Parathyroid adenoma (tissue), 2 donors: ENCODE measurements around the gene ARHGEF33.

Experiments used
- H2AFZ ChIP-seq: fragments of 300-600 bp; sonication (generic); one replicate; pipeline ENCODE4 v1.7.0; 2017; ENCODE audit warnings: antibody characterized with exemption, mild to moderate bottlenecking
- H3K27ac ChIP-seq: fragments of 300-600 bp; sonication (generic); one replicate; pipeline ENCODE4 v1.7.0; 2017
- H3K27me3 ChIP-seq: fragments of 300-600 bp; sonication (generic); one replicate; pipeline ENCODE4 v1.7.0; 2017; ENCODE audit warnings: low read length; ENCODE audit not compliant: control insufficient read depth, insufficient read depth
- H3K36me3 ChIP-seq: fragments of 300-600 bp; sonication (generic); one replicate; pipeline ENCODE4 v1.7.0; 2017; ENCODE audit warnings: low read length; ENCODE audit not compliant: control insufficient read depth, insufficient read depth
- H3K4me1 ChIP-seq: fragments of 300-600 bp; sonication (generic); one replicate; pipeline ENCODE4 v1.7.0; 2017; ENCODE audit warnings: control low read depth
- H3K4me2 ChIP-seq: fragments of 300-600 bp; sonication (generic); one replicate; pipeline ENCODE4 v1.7.0; 2017; ENCODE audit warnings: low read length
- H3K4me3 ChIP-seq: fragments of 300-600 bp; sonication (generic); one replicate; pipeline ENCODE4 v1.7.0; 2017; ENCODE audit warnings: low read depth, low read length
- H3K79me2 ChIP-seq: fragments of 300-600 bp; sonication (generic); one replicate; pipeline ENCODE4 v1.7.0; 2017; ENCODE audit warnings: control low read depth
- H3K9ac ChIP-seq: fragments of 300-600 bp; sonication (generic); one replicate; pipeline ENCODE4 v1.7.0; 2017; ENCODE audit warnings: mild to moderate bottlenecking
- H3K9me3 ChIP-seq: fragments of 300-600 bp; sonication (generic); one replicate; pipeline ENCODE4 v1.7.0; 2017; ENCODE audit warnings: low read length; ENCODE audit not compliant: control insufficient read depth
- TF ChIP-seq, protein P1 (sequence below): fragments of 300-600 bp; sonication (generic); IDR thresholded peaks from one replicate; pipeline ENCODE4 v1.7.0; 2017; ENCODE audit warnings: antibody characterized with exemption, mild to moderate bottlenecking
- donor health status: primary hyperparathyroidism.

ARHGEF33 gene

GRCh38 chr2:39000552-39000951 is 110.9 kb downstream of the ARHGEF33 start:
- TF ChIP-seq, protein P1, sequence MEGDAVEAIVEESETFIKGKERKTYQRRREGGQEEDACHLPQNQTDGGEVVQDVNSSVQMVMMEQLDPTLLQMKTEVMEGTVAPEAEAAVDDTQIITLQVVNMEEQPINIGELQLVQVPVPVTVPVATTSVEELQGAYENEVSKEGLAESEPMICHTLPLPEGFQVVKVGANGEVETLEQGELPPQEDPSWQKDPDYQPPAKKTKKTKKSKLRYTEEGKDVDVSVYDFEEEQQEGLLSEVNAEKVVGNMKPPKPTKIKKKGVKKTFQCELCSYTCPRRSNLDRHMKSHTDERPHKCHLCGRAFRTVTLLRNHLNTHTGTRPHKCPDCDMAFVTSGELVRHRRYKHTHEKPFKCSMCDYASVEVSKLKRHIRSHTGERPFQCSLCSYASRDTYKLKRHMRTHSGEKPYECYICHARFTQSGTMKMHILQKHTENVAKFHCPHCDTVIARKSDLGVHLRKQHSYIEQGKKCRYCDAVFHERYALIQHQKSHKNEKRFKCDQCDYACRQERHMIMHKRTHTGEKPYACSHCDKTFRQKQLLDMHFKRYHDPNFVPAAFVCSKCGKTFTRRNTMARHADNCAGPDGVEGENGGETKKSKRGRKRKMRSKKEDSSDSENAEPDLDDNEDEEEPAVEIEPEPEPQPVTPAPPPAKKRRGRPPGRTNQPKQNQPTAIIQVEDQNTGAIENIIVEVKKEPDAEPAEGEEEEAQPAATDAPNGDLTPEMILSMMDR, result no peak
- H3K9ac ChIP-seq, result no peak overlapping the region
- no peaks in the 10 kb centered on the region for H3K79me2 ChIP-seq
- H3K4me2 ChIP-seq, result no peak overlapping the region
- H3K27ac ChIP-seq, result no peak overlapping the region
- H3K36me3 ChIP-seq, result peaks cover 3% of the 10 kb centered on the region
- H3K9me3 ChIP-seq, result no peaks in the 10 kb centered on the region
- no peaks in the 10 kb centered on the region for H3K27me3 ChIP-seq
- no peak overlapping the region for H3K4me3 ChIP-seq
- H2AFZ ChIP-seq, result no peak overlapping the region
- H3K4me1 ChIP-seq, result no peaks in the 10 kb centered on the region

DNA sequence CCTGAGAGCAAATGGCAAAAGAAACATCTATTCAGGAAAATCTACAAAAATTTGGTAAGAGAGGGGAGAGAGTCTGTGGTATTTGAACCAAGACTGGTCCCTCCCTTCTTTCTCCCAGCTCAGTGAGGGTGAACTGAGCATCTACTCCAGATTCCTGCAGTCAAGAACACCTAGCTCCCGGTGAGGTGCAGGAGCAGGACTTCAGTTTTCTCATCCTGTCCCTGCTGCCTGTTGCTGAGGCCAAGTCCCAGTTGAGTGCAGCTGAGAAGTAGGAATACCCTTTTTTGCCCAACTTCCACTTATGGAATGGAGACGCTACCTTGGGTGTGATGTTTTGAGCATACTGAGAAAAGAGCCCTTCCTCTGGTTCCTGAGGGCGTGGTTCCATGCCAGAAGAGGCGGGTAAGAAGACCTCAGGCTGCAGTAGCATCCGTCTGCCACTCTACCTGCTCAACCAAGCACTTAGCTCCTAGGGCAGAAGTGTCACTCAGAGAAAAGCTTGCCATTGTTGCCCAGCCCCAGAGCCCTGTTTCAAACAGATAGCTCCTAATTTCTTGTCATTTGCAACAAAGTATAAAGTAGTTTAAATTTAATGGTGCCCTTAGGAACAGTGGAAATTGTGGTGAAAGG is 118.3 kb downstream of the ARHGEF33 start:
- no peak overlapping the region for H3K27ac ChIP-seq
- no peaks in the 10 kb centered on the region for H3K4me1 ChIP-seq
- H3K4me3 ChIP-seq, result no peak overlapping the region
- no peak overlapping the region for H3K9ac ChIP-seq
- H2AFZ ChIP-seq, result no peak overlapping the region
- no peak overlapping the region for H3K4me2 ChIP-seq
- no peaks in the 10 kb centered on the region for H3K27me3 ChIP-seq
- no peaks in the 10 kb centered on the region for H3K36me3 ChIP-seq
- H3K79me2 ChIP-seq, result no peaks in the 10 kb centered on the region
- TF ChIP-seq, protein P1, result no peak
- H3K9me3 ChIP-seq, result no peaks in the 10 kb centered on the region

GRCh38 chr2:39008665-39009064 is 119.0 kb downstream of the ARHGEF33 start:
- no peaks in the 10 kb centered on the region for H3K27me3 ChIP-seq
- no peaks in the 10 kb centered on the region for H3K36me3 ChIP-seq
- no peaks in the 10 kb centered on the region for H3K4me1 ChIP-seq

DNA sequence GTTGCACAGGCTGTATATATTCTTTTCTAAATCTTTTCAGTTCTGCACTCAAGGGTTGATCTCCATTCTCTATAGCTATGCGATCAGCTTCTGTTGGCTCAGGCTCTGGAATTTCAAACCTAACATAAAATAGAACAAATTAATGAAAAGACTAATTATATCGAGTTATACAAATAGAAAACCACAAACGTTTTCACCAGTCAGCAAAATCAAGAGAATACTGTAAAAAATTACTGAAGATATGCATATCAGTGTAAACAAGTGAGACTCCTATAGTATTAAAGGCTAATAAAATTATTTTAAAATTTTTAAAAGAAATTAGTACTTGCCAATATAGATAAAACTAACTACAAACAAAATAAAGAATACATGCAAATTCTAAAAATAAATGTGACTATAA is 124.2 kb downstream of the ARHGEF33 start:
- no peaks in the 10 kb centered on the region for H3K79me2 ChIP-seq
- H3K9ac ChIP-seq, result no peak overlapping the region
- H3K4me3 ChIP-seq, result no peak overlapping the region
- no peaks in the 10 kb centered on the region for H3K9me3 ChIP-seq
- TF ChIP-seq, protein P1, result no peak
- no peaks in the 10 kb centered on the region for H3K36me3 ChIP-seq
- H3K27ac ChIP-seq, result no peak overlapping the region
- no peak overlapping the region for H3K4me2 ChIP-seq
- H2AFZ ChIP-seq, result no peak overlapping the region
- no peaks in the 10 kb centered on the region for H3K27me3 ChIP-seq
- no peaks in the 10 kb centered on the region for H3K4me1 ChIP-seq

More at GRCh38 chr2:39008665-39009064, 119.0 kb downstream of the ARHGEF33 start:
- Histone ChIP-seq H3K9ac (no peak overlapping the region), H3K4me3 (no peak overlapping the region), H3K79me2 (no peaks in the 10 kb centered on the region), H2AFZ (no peak overlapping the region), H3K9me3 (no peaks in the 10 kb centered on the region), H3K4me2 (no peak overlapping the region), H3K27ac (no peak overlapping the region)
- TF ChIP-seq, protein P1, result no peak

- peaks cover 2% of the 10 kb centered on the region for H3K79me2 ChIP-seq
- no peaks in the 10 kb centered on the region for H3K36me3 ChIP-seq
- no peaks in the 10 kb centered on the region for H3K4me1 ChIP-seq
- H2AFZ ChIP-seq, result no peak overlapping the region
- no peak overlapping the region for H3K4me2 ChIP-seq
- H3K27ac ChIP-seq, result no peak overlapping the region
- H3K27me3 ChIP-seq, result no peaks in the 10 kb centered on the region
- no peak overlapping the region for H3K9ac ChIP-seq
- no peak overlapping the region for H3K4me3 ChIP-seq
- H3K9me3 ChIP-seq, result no peaks in the 10 kb centered on the region
- TF ChIP-seq, protein P1, result no peak
Measured at GRCh38 chr2:39015424-39015823, 125.7 kb downstream of the ARHGEF33 start.
